Neural crest cell (in vitro differentiated cells): ENCODE results near the gene CHMP6. TPM values are rescaled to one million over a fixed set of nuclear protein-coding genes. Genes with fewer than 3 reads are reported as not detected.

Experiments used
- DNase-seq: peaks from one replicate; pipeline ENCODE4 v3.0.0; 2021; ENCODE audit warnings: low read depth, mixed read lengths, low spot score
- H3K27ac Mint-ChIP-seq: one replicate; pipeline ENCODE4 v1.8.0; 2021; ENCODE audit warnings: mild to moderate bottlenecking, mixed read lengths; ENCODE audit not compliant: unreplicated experiment
- H3K27me3 Mint-ChIP-seq: 2 replicates; pipeline ENCODE4 v1.8.0; 2021; ENCODE audit warnings: low read depth, mild to moderate bottlenecking, mixed read lengths
- H3K36me3 Mint-ChIP-seq: 2 replicates; pipeline ENCODE4 v1.8.0; 2021; ENCODE audit warnings: low read depth, mild to moderate bottlenecking, mixed read lengths
- H3K4me1 Mint-ChIP-seq: 2 replicates; pipeline ENCODE4 v1.8.0; 2021; ENCODE audit warnings: mixed read lengths
- H3K4me3 Mint-ChIP-seq: one replicate; pipeline ENCODE4 v1.8.0; 2021; ENCODE audit warnings: mild to moderate bottlenecking, mixed read lengths
- H3K9me3 Mint-ChIP-seq: 2 replicates; pipeline ENCODE4 v1.8.0; 2021; ENCODE audit warnings: mixed read lengths
- total RNA-seq: library from RNA; stranded (reverse); gene quantifications from 2 replicates; pipeline ENCODE4 v1.2.1, GENCODE V29; 2021
- TF ChIP-seq, protein P1 (sequence below): fragments of 200-600 bp; sonication (generic); conservative IDR thresholded peaks from 2 replicates; pipeline ENCODE4 v1.5.0; 2021; ENCODE audit warnings: antibody characterized with exemption, mild to moderate bottlenecking

The CHMP6 gene
- total RNA-seq, 1 donor from 2014 or later, result 32.7 TPM

DNA sequence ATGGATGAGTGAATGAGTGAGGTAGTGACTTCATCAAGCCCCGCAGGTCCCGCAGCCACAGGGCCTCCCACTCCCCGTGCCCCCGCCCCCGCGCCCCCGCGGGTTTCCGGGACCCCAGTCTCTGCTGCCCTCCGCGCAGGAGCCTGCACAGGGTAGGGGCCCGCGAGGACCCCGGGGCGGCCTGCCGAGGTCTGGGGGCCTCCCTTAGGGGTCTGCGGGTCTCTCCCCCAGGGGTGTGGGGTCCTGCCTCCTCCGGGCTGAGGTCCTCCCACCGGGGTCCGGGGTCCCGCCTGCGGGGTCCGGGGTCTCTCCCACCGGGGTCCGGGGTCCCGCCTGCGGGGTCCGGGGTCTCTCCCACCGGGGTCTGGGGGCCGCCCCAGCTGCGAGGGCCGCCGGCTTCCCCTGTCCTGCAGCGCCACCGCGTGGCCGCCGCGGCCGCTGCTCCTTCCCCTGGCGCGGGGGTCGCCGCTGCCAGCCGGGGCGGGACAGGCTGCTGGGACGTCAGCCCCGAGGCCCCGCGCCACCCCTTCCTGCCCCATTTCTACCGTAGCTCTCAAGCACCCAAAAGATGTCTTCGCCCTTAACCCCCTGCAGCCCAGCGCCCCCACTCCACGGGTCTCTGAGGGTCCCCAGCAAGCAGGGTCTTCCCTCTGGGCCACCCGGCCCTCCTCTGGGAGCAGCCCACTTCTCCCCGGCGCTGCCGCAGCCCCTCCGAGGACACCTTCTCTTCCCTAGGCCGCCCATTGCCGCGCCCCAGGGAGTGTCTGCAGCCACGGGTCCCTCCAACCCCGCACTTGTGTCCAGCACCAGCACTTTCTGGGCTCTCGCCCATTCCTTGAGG lies 10.4 kb upstream of the CHMP6 start:
- peaks cover 4% of the 10 kb centered on the region for H3K27me3 Mint-ChIP-seq
- peak overlapping the region; percentile 26 for H3K4me3 Mint-ChIP-seq
- no peaks in the 10 kb centered on the region for H3K36me3 Mint-ChIP-seq
- H3K4me1 Mint-ChIP-seq, result peaks cover 19% of the 10 kb centered on the region
- peak; percentile 71 for DNase-seq
- H3K27ac Mint-ChIP-seq, result no peak overlapping the region
- no peaks in the 10 kb centered on the region for H3K9me3 Mint-ChIP-seq
- TF ChIP-seq, protein P1, sequence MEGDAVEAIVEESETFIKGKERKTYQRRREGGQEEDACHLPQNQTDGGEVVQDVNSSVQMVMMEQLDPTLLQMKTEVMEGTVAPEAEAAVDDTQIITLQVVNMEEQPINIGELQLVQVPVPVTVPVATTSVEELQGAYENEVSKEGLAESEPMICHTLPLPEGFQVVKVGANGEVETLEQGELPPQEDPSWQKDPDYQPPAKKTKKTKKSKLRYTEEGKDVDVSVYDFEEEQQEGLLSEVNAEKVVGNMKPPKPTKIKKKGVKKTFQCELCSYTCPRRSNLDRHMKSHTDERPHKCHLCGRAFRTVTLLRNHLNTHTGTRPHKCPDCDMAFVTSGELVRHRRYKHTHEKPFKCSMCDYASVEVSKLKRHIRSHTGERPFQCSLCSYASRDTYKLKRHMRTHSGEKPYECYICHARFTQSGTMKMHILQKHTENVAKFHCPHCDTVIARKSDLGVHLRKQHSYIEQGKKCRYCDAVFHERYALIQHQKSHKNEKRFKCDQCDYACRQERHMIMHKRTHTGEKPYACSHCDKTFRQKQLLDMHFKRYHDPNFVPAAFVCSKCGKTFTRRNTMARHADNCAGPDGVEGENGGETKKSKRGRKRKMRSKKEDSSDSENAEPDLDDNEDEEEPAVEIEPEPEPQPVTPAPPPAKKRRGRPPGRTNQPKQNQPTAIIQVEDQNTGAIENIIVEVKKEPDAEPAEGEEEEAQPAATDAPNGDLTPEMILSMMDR, result peak; percentile 98

- no peak overlapping the region for H3K4me3 Mint-ChIP-seq
- peaks cover 4% of the 10 kb centered on the region for H3K27me3 Mint-ChIP-seq
- TF ChIP-seq, protein P1, result no peak
- H3K27ac Mint-ChIP-seq, result no peak overlapping the region
- H3K9me3 Mint-ChIP-seq, result no peaks in the 10 kb centered on the region
- H3K36me3 Mint-ChIP-seq, result no peaks in the 10 kb centered on the region
- DNase-seq, result no peak
- peaks cover 19% of the 10 kb centered on the region for H3K4me1 Mint-ChIP-seq
Measured at GRCh38 chr17:80981929-80982425, 9.7 kb upstream of the CHMP6 start.

DNA sequence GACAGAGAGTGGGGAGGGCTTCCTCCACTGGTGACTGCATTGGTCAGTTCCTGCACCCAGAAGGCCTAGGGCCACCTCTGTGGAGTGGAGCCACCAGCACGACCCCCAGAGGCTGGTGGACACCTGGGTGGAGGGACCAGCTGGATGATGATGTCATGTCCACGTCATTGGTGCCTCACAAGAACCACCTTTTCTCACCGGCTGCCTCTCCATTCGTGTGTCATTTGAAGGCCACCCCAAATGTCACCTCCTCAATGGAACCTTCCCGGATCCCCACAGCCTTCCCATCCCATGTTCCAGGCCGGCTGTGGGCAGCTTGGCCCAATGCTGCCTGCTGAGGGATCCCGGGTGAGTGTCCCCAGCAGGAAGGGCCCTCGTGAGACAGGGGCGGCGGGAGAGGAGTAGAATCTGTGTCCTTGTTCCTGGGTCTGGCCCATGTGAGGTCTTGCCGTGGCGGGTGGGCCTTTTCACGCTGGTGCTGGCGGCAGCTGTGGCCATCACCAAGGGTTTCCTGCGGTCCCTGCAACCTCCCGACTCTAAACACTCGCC lies 9.1 kb upstream of the CHMP6 start:
- Mint-ChIP-seq H3K4me3 (peak overlapping the region; percentile 55), H3K27me3 (peaks cover 4% of the 10 kb centered on the region), H3K36me3 (no peaks in the 10 kb centered on the region), H3K4me1 (peaks cover 19% of the 10 kb centered on the region), H3K27ac (no peak overlapping the region), H3K9me3 (no peaks in the 10 kb centered on the region)
- DNase-seq, result no peak
- TF ChIP-seq, protein P1, result no peak

- Mint-ChIP-seq H3K4me1 (peaks cover 19% of the 10 kb centered on the region), H3K36me3 (no peaks in the 10 kb centered on the region), H3K27me3 (peaks cover 4% of the 10 kb centered on the region), H3K4me3 (peak overlapping the region; percentile 3), H3K27ac (no peak overlapping the region), H3K9me3 (no peaks in the 10 kb centered on the region)
- DNase-seq, result no peak
- TF ChIP-seq, protein P1, result no peak
Measured at GRCh38 chr17:80983545-80983944, 8.1 kb upstream of the CHMP6 start.

GRCh38 chr17:80984749-80985148 lies 6.9 kb upstream of the CHMP6 start:
- Mint-ChIP-seq H3K27ac (no peak overlapping the region), H3K4me1 (peaks cover 25% of the 10 kb centered on the region), H3K36me3 (no peaks in the 10 kb centered on the region), H3K27me3 (peaks cover 9% of the 10 kb centered on the region), H3K4me3 (peak overlapping the region; percentile 71), H3K9me3 (no peaks in the 10 kb centered on the region)
- TF ChIP-seq, protein P1, result no peak
- DNase-seq, result no peak
